ENCODE results near the gene RENBP. TPM values are rescaled to one million over a fixed set of nuclear protein-coding genes. Genes with fewer than 3 reads are reported as not detected.
A peak's percentile ranks its signal among the peaks of the same experiment; 100 is the strongest.

Gene RENBP
- total RNA-seq, 1 experiment from 2014 or later = 0.26 TPM

DNA sequence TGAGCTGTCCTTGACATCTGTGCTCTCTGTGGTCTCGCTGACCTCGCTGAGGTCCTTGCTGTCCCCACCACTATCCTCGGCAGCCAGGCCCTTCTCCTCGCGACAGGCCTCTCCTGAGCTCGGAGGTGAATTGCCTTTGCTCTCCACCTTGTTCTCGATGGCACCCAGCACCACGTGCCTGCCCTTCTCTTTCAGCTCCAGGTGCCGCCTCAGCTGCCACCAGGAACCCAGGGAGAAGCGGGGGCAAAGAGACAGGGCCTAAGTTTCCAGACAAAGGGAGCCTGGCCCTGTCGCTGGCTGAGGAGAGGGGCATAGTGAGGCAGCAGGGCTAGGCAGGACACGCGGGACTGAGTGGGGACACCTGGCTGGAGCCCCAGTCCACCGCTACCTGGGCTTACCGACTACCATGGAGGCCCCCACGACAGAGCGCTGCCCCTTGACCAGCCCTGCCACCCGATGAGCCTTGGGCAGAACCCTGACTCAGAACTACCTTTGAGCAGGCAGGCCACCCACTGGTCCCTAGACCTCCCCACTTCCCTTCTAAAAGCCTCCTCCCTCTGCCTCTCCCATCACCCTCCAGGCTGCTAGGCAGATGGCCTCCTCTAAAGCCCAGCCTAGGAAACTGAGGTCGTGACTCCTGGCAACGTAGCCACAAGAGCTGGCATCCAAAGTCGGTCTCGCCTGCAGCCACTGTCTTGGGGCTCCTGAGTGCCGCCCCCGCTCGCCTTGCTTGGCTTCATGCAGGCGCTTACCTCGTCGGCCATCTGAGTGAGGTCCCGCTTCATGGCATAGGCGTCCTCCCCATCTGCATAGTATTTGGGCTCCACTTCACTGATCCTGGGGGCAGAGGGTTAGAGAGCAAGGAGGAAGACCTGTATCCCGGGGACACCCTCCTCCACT is 14.2 kb downstream of the RENBP start:
- no peaks in the 10 kb centered on the region for H3K27me3 ChIP-seq (ENCODE audit: low read length)
- peaks cover 20% of the 10 kb centered on the region for H3K79me2 ChIP-seq (ENCODE audit: low read length)
- H3K4me1 ChIP-seq (ENCODE audit: low read length) = peaks cover 42% of the 10 kb centered on the region
- H3K36me3 ChIP-seq (ENCODE audit: insufficient read depth, low read length) = 0 out of 2 replicates have a peak, but pooled peaks cover 4% of the 10 kb centered on the region
- DNase-seq = no peak
- no peak overlapping the region for H3K9ac ChIP-seq (ENCODE audit: low read length)
- H3K9me3 ChIP-seq (ENCODE audit: low read length) = no peaks in the 10 kb centered on the region
- no peaks in the 10 kb centered on the region for H4K20me1 ChIP-seq (ENCODE audit: insufficient read depth, low read depth, low read length)
- no peak overlapping the region for H2AFZ ChIP-seq (ENCODE audit: low read length)
- H3K4me2 ChIP-seq (ENCODE audit: low read depth, low read length, poor library complexity, severe bottlenecking) = no peak overlapping the region
- 0 out of 2 replicates have a peak overlapping the region, but pooled peaks have one; percentile 63 for H3K27ac ChIP-seq (ENCODE audit: low read length)
- no peaks in the 10 kb centered on the region for H3K9me2 ChIP-seq (replicated peaks; ENCODE audit: insufficient read depth, low read length)
- no peak overlapping the region for H3K4me3 ChIP-seq (ENCODE audit: low read length)

- 0 out of 2 replicates have a peak, but pooled peaks cover 4% of the 10 kb centered on the region for H3K36me3 ChIP-seq (ENCODE audit: insufficient read depth, low read length)
- DNase-seq = no peak
Observed at GRCh38 chrX:153929576-153929975, 14.9 kb downstream of the RENBP start.

GRCh38 chrX:153928846-153929245 is 15.6 kb downstream of the RENBP start:
- Histone ChIP-seq H3K36me3 (ENCODE audit: insufficient read depth, low read length) (0 out of 2 replicates have a peak, but pooled peaks cover 4% of the 10 kb centered on the region), H3K4me3 (ENCODE audit: low read length) (peak overlapping the region; percentile 24; the same call in 1 of the 2 replicates), H3K9me2 (replicated peaks; ENCODE audit: insufficient read depth, low read length) (no peaks in the 10 kb centered on the region), H3K27me3 (ENCODE audit: low read length) (no peaks in the 10 kb centered on the region), H3K9ac (ENCODE audit: low read length) (peak overlapping the region; percentile 55), H2AFZ (ENCODE audit: low read length) (no peak overlapping the region), H3K27ac (ENCODE audit: low read length) (peak overlapping the region; percentile 63), H3K79me2 (ENCODE audit: low read length) (peaks cover 26% of the 10 kb centered on the region), H4K20me1 (ENCODE audit: insufficient read depth, low read depth, low read length) (no peaks in the 10 kb centered on the region; the same call in 1 of the 2 replicates), H3K4me1 (ENCODE audit: low read length) (peaks cover 56% of the 10 kb centered on the region), H3K9me3 (ENCODE audit: low read length) (no peaks in the 10 kb centered on the region), H3K4me2 (ENCODE audit: low read depth, low read length, poor library complexity, severe bottlenecking) (peak overlapping the region; percentile 36)
- peak; percentile 61 for DNase-seq

More at GRCh38 chrX:153929576-153929975, 14.9 kb downstream of the RENBP start:
- Histone ChIP-seq H3K4me3 (ENCODE audit: low read length) (peak overlapping the region; percentile 24; the same call in 1 of the 2 replicates), H3K4me1 (ENCODE audit: low read length) (peaks cover 49% of the 10 kb centered on the region), H2AFZ (ENCODE audit: low read length) (no peak overlapping the region), H3K9me2 (replicated peaks; ENCODE audit: insufficient read depth, low read length) (no peaks in the 10 kb centered on the region), H3K9me3 (ENCODE audit: low read length) (no peaks in the 10 kb centered on the region), H3K4me2 (ENCODE audit: low read depth, low read length, poor library complexity, severe bottlenecking) (peak overlapping the region; percentile 36), H4K20me1 (ENCODE audit: insufficient read depth, low read depth, low read length) (no peaks in the 10 kb centered on the region; the same call in 1 of the 2 replicates), H3K27me3 (ENCODE audit: low read length) (no peaks in the 10 kb centered on the region), H3K79me2 (ENCODE audit: low read length) (peaks cover 26% of the 10 kb centered on the region), H3K9ac (ENCODE audit: low read length) (peak overlapping the region; percentile 55), H3K27ac (ENCODE audit: low read length) (peak overlapping the region; percentile 63)

DNA sequence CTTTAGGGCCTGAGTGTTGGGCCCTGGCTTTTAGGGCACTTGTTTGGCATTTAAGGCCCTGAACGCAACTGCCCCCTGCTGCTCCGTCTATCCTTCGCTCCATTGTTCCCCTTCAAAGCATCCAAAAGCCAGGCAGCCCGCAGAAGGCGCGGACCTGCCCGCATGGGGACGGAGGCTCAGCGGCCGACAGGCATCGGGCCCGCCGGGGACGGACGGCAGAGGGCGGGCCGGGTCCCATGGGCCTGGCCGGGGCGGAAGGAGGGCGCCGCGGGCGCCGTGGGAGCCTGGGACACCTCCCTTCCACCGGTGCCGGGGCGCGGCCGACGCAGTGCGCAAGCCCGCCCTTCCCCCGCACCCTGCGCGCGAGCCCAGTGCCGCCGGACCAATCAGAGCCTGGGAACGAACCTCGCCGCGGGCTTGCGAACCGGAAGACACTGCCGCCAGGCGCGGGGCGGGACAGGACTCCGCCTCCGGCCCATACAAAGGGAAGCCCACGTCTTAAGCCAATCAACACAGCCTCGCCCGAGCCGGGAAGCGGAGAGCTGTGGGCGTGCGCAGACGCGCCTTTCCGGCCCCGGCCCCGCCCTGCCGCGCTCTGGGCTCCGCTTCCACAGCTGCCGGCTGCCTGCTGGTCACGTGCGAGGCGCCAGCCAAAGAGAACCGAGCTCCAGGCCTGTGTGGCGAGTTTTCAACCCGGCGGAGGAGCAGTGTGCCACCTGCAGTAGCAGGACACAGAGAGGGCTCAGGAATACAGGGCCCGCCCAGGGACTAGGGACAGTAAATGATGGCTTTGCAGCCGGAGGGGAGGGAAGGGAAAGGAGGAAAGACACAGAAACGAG is 16.3 kb downstream of the RENBP start:
- peak overlapping the region; percentile 84 for H3K4me3 ChIP-seq (ENCODE audit: low read length)
- no peak overlapping the region for H2AFZ ChIP-seq (ENCODE audit: low read length)
- H3K9me2 ChIP-seq (replicated peaks; ENCODE audit: insufficient read depth, low read length) = no peaks in the 10 kb centered on the region
- DNase-seq = peak; percentile 97
- H3K9me3 ChIP-seq (ENCODE audit: low read length) = no peaks in the 10 kb centered on the region
- peak overlapping the region; percentile 78 for H3K4me2 ChIP-seq (ENCODE audit: low read depth, low read length, poor library complexity, severe bottlenecking)
- peak overlapping the region; percentile 99 for H3K27ac ChIP-seq (ENCODE audit: low read length)
- H3K9ac ChIP-seq (ENCODE audit: low read length) = peak overlapping the region; percentile 95
- peaks cover 3% of the 10 kb centered on the region; the same call in 1 of the 2 replicates for H4K20me1 ChIP-seq (ENCODE audit: insufficient read depth, low read depth, low read length)
- peaks cover 54% of the 10 kb centered on the region for H3K4me1 ChIP-seq (ENCODE audit: low read length)
- peaks cover 26% of the 10 kb centered on the region for H3K79me2 ChIP-seq (ENCODE audit: low read length)
- H3K36me3 ChIP-seq (ENCODE audit: insufficient read depth, low read length) = 0 out of 2 replicates have a peak, but pooled peaks cover 4% of the 10 kb centered on the region
- H3K27me3 ChIP-seq (ENCODE audit: low read length) = no peaks in the 10 kb centered on the region

DNA sequence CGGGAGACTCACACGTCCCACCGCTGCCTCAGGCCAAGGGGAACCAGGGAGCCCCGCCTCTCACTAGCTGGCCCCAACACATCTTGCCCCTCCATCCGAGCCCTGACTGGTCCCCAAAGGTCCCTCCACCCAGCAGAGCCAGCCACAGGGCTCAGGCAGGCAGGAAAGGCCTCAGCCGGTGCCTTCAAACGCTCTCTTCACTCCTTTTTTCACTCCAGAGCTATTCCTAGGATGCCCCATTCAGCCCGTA is 16.8 kb downstream of the RENBP start:
- no peak for DNase-seq
- Histone ChIP-seq H3K4me1 (ENCODE audit: low read length) (peaks cover 51% of the 10 kb centered on the region), H4K20me1 (ENCODE audit: insufficient read depth, low read depth, low read length) (peaks cover 8% of the 10 kb centered on the region; the same call in 1 of the 2 replicates), H3K27ac (ENCODE audit: low read length) (peak overlapping the region; percentile 99), H3K9me2 (replicated peaks; ENCODE audit: insufficient read depth, low read length) (no peaks in the 10 kb centered on the region), H3K4me2 (ENCODE audit: low read depth, low read length, poor library complexity, severe bottlenecking) (peak overlapping the region; percentile 78), H3K27me3 (ENCODE audit: low read length) (no peaks in the 10 kb centered on the region), H3K36me3 (ENCODE audit: insufficient read depth, low read length) (no peaks in the 10 kb centered on the region), H3K79me2 (ENCODE audit: low read length) (peaks cover 21% of the 10 kb centered on the region), H3K9ac (ENCODE audit: low read length) (peak overlapping the region; percentile 95), H3K4me3 (ENCODE audit: low read length) (peak overlapping the region; percentile 84), H2AFZ (ENCODE audit: low read length) (no peak overlapping the region), H3K9me3 (ENCODE audit: low read length) (no peaks in the 10 kb centered on the region)

DNA sequence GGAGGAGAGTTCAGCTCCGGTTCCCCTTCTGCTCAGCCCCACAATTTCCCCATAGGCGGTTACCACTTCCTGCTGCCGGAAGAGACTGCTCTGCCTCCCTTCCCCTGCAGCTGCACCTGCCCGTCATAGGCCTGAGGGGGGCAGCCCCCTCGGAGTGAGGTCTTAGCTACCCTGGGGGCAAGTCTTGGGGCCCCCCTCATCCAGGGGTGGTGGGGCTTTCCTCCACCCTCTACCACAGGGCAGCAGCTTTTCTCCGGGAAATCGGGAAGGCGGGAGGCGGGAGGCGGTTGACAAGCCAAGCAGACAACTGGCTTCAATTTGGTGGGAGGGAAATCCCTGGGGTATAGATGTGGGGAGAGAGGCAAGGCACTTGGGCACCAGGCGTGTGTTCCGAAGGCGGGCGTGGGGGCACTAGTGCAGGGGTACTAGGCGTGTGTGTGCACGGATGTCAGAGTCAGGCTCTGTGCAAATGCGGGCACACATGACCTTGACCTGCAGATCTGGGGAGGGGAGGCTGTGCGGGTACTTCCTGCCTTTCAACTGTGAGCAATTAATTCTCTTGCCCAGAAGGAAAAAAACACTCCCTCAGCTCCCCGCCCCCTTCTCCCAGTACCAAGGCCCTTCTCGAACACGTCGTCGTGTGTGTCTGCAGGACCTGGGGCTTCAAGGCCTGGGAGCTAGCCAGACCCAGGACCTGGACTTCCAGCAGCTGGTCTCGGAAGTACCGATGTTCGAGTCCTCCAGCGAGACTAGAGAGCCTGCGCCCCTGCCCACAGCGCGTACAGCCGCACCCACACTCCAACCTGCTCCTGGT is 17.4 kb downstream of the RENBP start:
- H2AFZ ChIP-seq (ENCODE audit: low read length) = no peak overlapping the region
- H3K9me3 ChIP-seq (ENCODE audit: low read length) = no peaks in the 10 kb centered on the region
- H3K4me2 ChIP-seq (ENCODE audit: low read depth, low read length, poor library complexity, severe bottlenecking) = peak overlapping the region; percentile 78
- H3K27ac ChIP-seq (ENCODE audit: low read length) = peak overlapping the region; percentile 99
- H3K36me3 ChIP-seq (ENCODE audit: insufficient read depth, low read length) = no peaks in the 10 kb centered on the region
- H3K4me3 ChIP-seq (ENCODE audit: low read length) = peak overlapping the region; percentile 84
- H3K4me1 ChIP-seq (ENCODE audit: low read length) = peaks cover 51% of the 10 kb centered on the region
- no peaks in the 10 kb centered on the region for H3K27me3 ChIP-seq (ENCODE audit: low read length)
- peak; percentile 94 for DNase-seq
- H3K9ac ChIP-seq (ENCODE audit: low read length) = peak overlapping the region; percentile 95
- H4K20me1 ChIP-seq (ENCODE audit: insufficient read depth, low read depth, low read length) = peaks cover 10% of the 10 kb centered on the region; the same call in 1 of the 2 replicates
- H3K79me2 ChIP-seq (ENCODE audit: low read length) = peaks cover 19% of the 10 kb centered on the region
- no peaks in the 10 kb centered on the region for H3K9me2 ChIP-seq (replicated peaks; ENCODE audit: insufficient read depth, low read length)

DNA sequence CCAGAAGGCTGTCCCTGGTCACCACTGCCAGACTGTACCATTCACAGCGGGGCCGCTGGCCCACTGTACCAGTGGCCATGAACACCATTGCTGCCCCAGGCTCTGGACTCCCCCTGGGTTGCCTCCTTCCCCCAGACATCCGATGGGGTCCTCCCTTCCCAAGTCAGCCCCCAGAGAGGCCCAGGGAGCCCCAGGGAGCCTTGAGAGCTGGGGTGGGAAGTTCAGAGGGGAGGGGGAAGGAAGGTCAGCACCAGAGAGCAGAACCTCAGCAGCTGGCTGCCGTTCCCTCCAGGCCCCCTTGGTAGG is 17.9 kb downstream of the RENBP start:
- peak overlapping the region; percentile 78 for H3K4me2 ChIP-seq (ENCODE audit: low read depth, low read length, poor library complexity, severe bottlenecking)
- no peaks in the 10 kb centered on the region for H3K36me3 ChIP-seq (ENCODE audit: insufficient read depth, low read length)
- H3K79me2 ChIP-seq (ENCODE audit: low read length) = peaks cover 19% of the 10 kb centered on the region
- peak overlapping the region; percentile 99 for H3K27ac ChIP-seq (ENCODE audit: low read length)
- H3K4me3 ChIP-seq (ENCODE audit: low read length) = peak overlapping the region; percentile 84; the same call in 1 of the 2 replicates
- no peak for DNase-seq
- no peaks in the 10 kb centered on the region for H3K27me3 ChIP-seq (ENCODE audit: low read length)
- no peak overlapping the region for H2AFZ ChIP-seq (ENCODE audit: low read length)
- H4K20me1 ChIP-seq (ENCODE audit: insufficient read depth, low read depth, low read length) = peaks cover 12% of the 10 kb centered on the region; the same call in 1 of the 2 replicates
- H3K9ac ChIP-seq (ENCODE audit: low read length) = peak overlapping the region; percentile 95
- peaks cover 51% of the 10 kb centered on the region for H3K4me1 ChIP-seq (ENCODE audit: low read length)
- H3K9me3 ChIP-seq (ENCODE audit: low read length) = no peaks in the 10 kb centered on the region
- no peaks in the 10 kb centered on the region for H3K9me2 ChIP-seq (replicated peaks; ENCODE audit: insufficient read depth, low read length)
